Adrenal gland (tissue), 12 donors: Measurements from ENCODE around the gene CIB4. TPM values are rescaled to one million over a fixed set of nuclear protein-coding genes. Genes with fewer than 3 reads are reported as not detected.

Source experiments
- DNase-seq, 7 donors: peaks; one replicate each; pipeline ENCODE4 v3.0.0-alpha.2; 2019 to 2020
- H3K27ac ChIP-seq, 5 donors: fragments of 200-600 bp; sonication (generic) in 4 of 5; 1 replicate in 3 of 5; 2 replicates in 2 of 5; pipeline versions ENCODE4 v1.5.1 to v1.8.0; 2016 to 2020; ENCODE audit warnings: mild to moderate bottlenecking in 1 of 5
- H3K27me3 ChIP-seq: fragments of 200-600 bp; 2 replicates; pipeline ENCODE4 v1.8.0; 2021
- H3K36me3 ChIP-seq, 2 donors: fragments of 200-600 bp; replicated peaks in 1 of 2; 1 replicate in 1 of 2; 2 replicates in 1 of 2; pipeline versions ENCODE4 v1.5.1 to v1.8.0; 2018 to 2022
- H3K4me1 ChIP-seq, 2 donors: fragments of 200-600 bp; replicated peaks in 1 of 2; 1 replicate in 1 of 2; 2 replicates in 1 of 2; pipeline versions ENCODE4 v1.5.1 to v1.8.0; 2018 to 2021
- H3K4me3 ChIP-seq, 4 donors: fragments of 200-600 bp; sonication (generic) in 3 of 4; one replicate each; pipeline ENCODE4 v1.5.1; 2016 to 2018
- H3K9me3 ChIP-seq, 3 donors: fragments of 200-600 bp; sonication (generic) in 1 of 3; replicated peaks in 1 of 3; 1 replicate in 2 of 3; 2 replicates in 1 of 3; pipeline versions ENCODE4 v1.5.1 to v1.8.0; 2016 to 2021
- CTCF ChIP-seq, 6 experiments: fragments of 450-650 bp in 4 of 6; fragments of 200-600 bp in 2 of 6; sonication (generic) in 1 of 6; IDR thresholded peaks; 1 replicate in 5 of 6; 2 replicates in 1 of 6; pipeline versions ENCODE4 v1.5.1 to v1.8.0; 2016 to 2021; ENCODE audit warnings: antibody characterized with exemption in 6 of 6, mild to moderate bottlenecking in 2 of 6, moderate library complexity in 1 of 6
- POLR2A ChIP-seq, 2 donors: fragments of 450-650 bp; IDR thresholded peaks; one replicate each; pipeline ENCODE4 v1.6.1; 2017; ENCODE audit warnings: antibody characterized with exemption in 2 of 2, mild to moderate bottlenecking in 2 of 2, moderate library complexity in 1 of 2
- WGBS, 4 donors: extraction: QIAGEN DNeasy Blood & Tissue Kit in 2 of 4; methylation state at CpG; one replicate each; pipeline versions ENCODE4 v1.1.5 to v1.1.7; 2013 to 2017; 5-methylcytosine and 5-hydroxymethylcytosine counted together
- intact Hi-C, 2 donors: fragments of 100-400 bp; cut with DNase I; formaldehyde crosslinking; loops; one replicate each; pipeline versions ENCODE4 v1.14.1 to v1.15.0; 2022 to 2023
- polyA plus RNA-seq, 3 donors: library from polyadenylated mRNA; stranded (reverse); fragments of 200-250 nt in 2 of 3; fragments of 350-450 nt in 1 of 3; fragmentation: Illumina TruSeq in 1 of 3; extraction: RNeasy Lipid Tissue Mini Kit (QIAGEN cat#74804) in 1 of 3; gene quantifications; one replicate each; pipeline ENCODE4 v1.2.3, GENCODE V29; 2013 to 2014
- total RNA-seq, 9 donors: library from RNA; depleted of rRNA in 4 of 9; stranded (reverse); fragments of >200 nt in 4 of 9; fragments of 120-200 nt in 1 of 9; fragmentation: NEBNext Ultra II Directional in 1 of 9; extraction: Animal tissue kit (Norgen Biotek cat#: 25700) in 1 of 9; gene quantifications; one replicate each; pipeline versions ENCODE4 v1.1.0 to v1.2.4, GENCODE V29; 2013 to 2023
- donor health status: healthy with polysubstance abuse.
- donor health status: Bipolar disorder and iron deficiency.
- donor health status: DM: yes; HTN: yes; CAD: no.
- donor health status: DM: no; HTN: no; CAD: no.
- donor health status: DM: no; HTN: no; CAD: no.
- donor health status: DM: yes; HTN: yes; CAD: no.

Gene CIB4
- total and polyA plus RNA-seq, 12 donors = 2.2 to 10.1 (median 3.5) TPM; not detected in 2

GRCh38 chr2:26581266-26581990 lies 59.7 kb downstream of the CIB4 start:
- Histone ChIP-seq H3K27ac (no peak overlapping the region), H3K27me3 (no peaks in the 10 kb centered on the region), H3K36me3 (no peaks in the 10 kb centered on the region), H3K4me1 (no peaks in the 10 kb centered on the region), H3K4me3 (no peak overlapping the region), H3K9me3 (no peaks in the 10 kb centered on the region)
- TF ChIP-seq CTCF (IDR thresholded peaks at IDR 0.05) = no peak
- no peak for TF ChIP-seq POLR2A (IDR thresholded peaks at IDR 0.05)
- WGBS, 4 donors = 91 to 95% (median 93%) methylated on average over 12 of the region's 12 CpGs
- no peak for DNase-seq
- intact Hi-C loops = no loop called here

GRCh38 chr2:26580751-26581150 lies 60.4 kb downstream of the CIB4 start:
- no peak overlapping the region for H3K27ac ChIP-seq
- no peak overlapping the region for H3K4me3 ChIP-seq
- no peaks in the 10 kb centered on the region for H3K36me3 ChIP-seq
- no peak for DNase-seq
- no peaks in the 10 kb centered on the region for H3K27me3 ChIP-seq
- no peaks in the 10 kb centered on the region for H3K4me1 ChIP-seq
- no peaks in the 10 kb centered on the region for H3K9me3 ChIP-seq
- intact Hi-C loops = no loop called here
- 88 to 98% (median 95%) methylated on average over 5 of the region's 5 CpGs for WGBS, 4 donors
- no peak for TF ChIP-seq POLR2A (IDR thresholded peaks at IDR 0.05)
- TF ChIP-seq CTCF (IDR thresholded peaks at IDR 0.05) = no peak

- Histone ChIP-seq H3K27ac (no peak overlapping the region), H3K36me3 (no peaks in the 10 kb centered on the region), H3K4me1 (no peaks in the 10 kb centered on the region), H3K27me3 (no peaks in the 10 kb centered on the region), H3K9me3 (no peaks in the 10 kb centered on the region), H3K4me3 (no peak overlapping the region)
- DNase-seq = no peak
- TF ChIP-seq POLR2A (IDR thresholded peaks at IDR 0.05) (no peak), CTCF (IDR thresholded peaks at IDR 0.05) (no peak)
- 82 to 100% (median 93%) methylated on average over 1 to 6 of the region's 6 CpGs for WGBS, 4 donors
- intact Hi-C loops = no loop called here
Observed at GRCh38 chr2:26580151-26580550, 61.0 kb downstream of the CIB4 start.

- Histone ChIP-seq H3K27me3 (no peaks in the 10 kb centered on the region), H3K36me3 (no peaks in the 10 kb centered on the region), H3K27ac (no peak overlapping the region), H3K4me1 (no peaks in the 10 kb centered on the region), H3K4me3 (no peak overlapping the region), H3K9me3 (no peaks in the 10 kb centered on the region)
- DNase-seq = no peak
- intact Hi-C loops = no loop called here
- TF ChIP-seq POLR2A (IDR thresholded peaks at IDR 0.05) (no peak), CTCF (IDR thresholded peaks at IDR 0.05) (no peak)
- WGBS, 4 donors = 78 to 88% (median 84%) methylated on average over 5 of the region's 5 CpGs
Observed at GRCh38 chr2:26579723-26580040, 61.5 kb downstream of the CIB4 start.
